H9 (cell line): ENCODE results near the gene MACIR. TPM values are rescaled to one million over a fixed set of nuclear protein-coding genes. Genes with fewer than 3 reads are reported as not detected.

ENCODE experiments used
- DNase-seq: peaks from one replicate; pipeline ENCODE4 v3.0.0-alpha.2; 2017
- H2AFZ ChIP-seq: one replicate; pipeline ENCODE4 v1.6.1; 2013; ENCODE audit warnings: mild to moderate bottlenecking, low read length, control low read depth, moderate library complexity
- H2AK5ac ChIP-seq: 2 replicates; pipeline ENCODE4 v1.6.1; 2013; ENCODE audit warnings: low read length, control low read depth, mixed read lengths; ENCODE audit not compliant: insufficient read length
- H2BK120ac ChIP-seq: one replicate; pipeline ENCODE4 v1.6.1; 2013; ENCODE audit warnings: low read depth, mild to moderate bottlenecking, low read length, control low read depth, inconsistent platforms; ENCODE audit not compliant: poor library complexity, severe bottlenecking
- H2BK12ac ChIP-seq: 2 replicates; pipeline ENCODE4 v1.6.1; 2013; ENCODE audit warnings: low read length, control low read depth, mixed read lengths, low read depth; ENCODE audit not compliant: insufficient read length
- H2BK15ac ChIP-seq: 2 replicates; pipeline ENCODE4 v1.6.1; 2013; ENCODE audit warnings: low read depth, low read length, control low read depth
- H2BK20ac ChIP-seq: one replicate; pipeline ENCODE4 v1.6.1; 2013; ENCODE audit warnings: low read depth, mild to moderate bottlenecking, low read length, control low read depth, inconsistent platforms; ENCODE audit not compliant: poor library complexity, severe bottlenecking
- H2BK5ac ChIP-seq: 2 replicates; pipeline ENCODE4 v1.6.1; 2013; ENCODE audit warnings: low read length, control low read depth, mixed read lengths; ENCODE audit not compliant: insufficient read length
- H3K14ac ChIP-seq: 2 replicates; pipeline ENCODE4 v1.6.1; 2013; ENCODE audit warnings: low read length, control low read depth; ENCODE audit not compliant: insufficient read depth
- H3K18ac ChIP-seq: 2 replicates; pipeline ENCODE4 v1.6.1; 2013; ENCODE audit warnings: low read depth, mild to moderate bottlenecking, mixed read lengths, low read length, control low read depth; ENCODE audit not compliant: insufficient read length
- H3K23ac ChIP-seq: 2 replicates; pipeline ENCODE4 v1.6.1; 2013; ENCODE audit warnings: low read length, control low read depth, mixed read lengths, low read depth; ENCODE audit not compliant: insufficient read length
- H3K23me2 ChIP-seq: 2 replicates; pipeline ENCODE4 v1.6.1; 2013; ENCODE audit warnings: low read depth, mild to moderate bottlenecking, mixed read lengths, low read length, control low read depth; ENCODE audit not compliant: insufficient read length, poor library complexity, severe bottlenecking
- H3K27ac ChIP-seq: 2 replicates; pipeline ENCODE4 v1.5.1; 2013; ENCODE audit warnings: low read length, control low read depth, mixed read lengths, low read depth; ENCODE audit not compliant: insufficient read length
- H3K27me3 ChIP-seq: 2 replicates; pipeline ENCODE4 v1.6.1; 2013; ENCODE audit warnings: low read length, control low read depth, inconsistent platforms; ENCODE audit not compliant: insufficient read depth
- H3K4ac ChIP-seq: 2 replicates; pipeline ENCODE4 v1.6.1; 2013; ENCODE audit warnings: low read depth, mild to moderate bottlenecking, control low read depth, inconsistent platforms, low read length, moderate library complexity
- H3K4me1 ChIP-seq: 2 replicates; pipeline ENCODE4 v1.6.1; 2013; ENCODE audit warnings: low read length, control low read depth, inconsistent platforms; ENCODE audit not compliant: insufficient read depth
- H3K4me2 ChIP-seq: 2 replicates; pipeline ENCODE4 v1.6.1; 2013; ENCODE audit warnings: low read length, control low read depth, mixed read lengths; ENCODE audit not compliant: insufficient read length, insufficient read depth
- H3K56ac ChIP-seq: 2 replicates; pipeline ENCODE4 v1.6.1; 2013; ENCODE audit warnings: low read depth, mild to moderate bottlenecking, mixed read lengths, low read length, control low read depth; ENCODE audit not compliant: insufficient read length
- H3K79me1 ChIP-seq: 2 replicates; pipeline ENCODE4 v1.6.1; 2013; ENCODE audit warnings: low read depth, mild to moderate bottlenecking, moderate library complexity, low read length, control low read depth, inconsistent platforms; ENCODE audit not compliant: insufficient read depth, poor library complexity, severe bottlenecking
- H3K79me2 ChIP-seq: 2 replicates; pipeline ENCODE4 v1.6.1; 2013; ENCODE audit warnings: low read length, control low read depth, inconsistent platforms; ENCODE audit not compliant: insufficient read depth
- H3K9ac ChIP-seq: 2 replicates; pipeline ENCODE4 v1.6.1; 2013; ENCODE audit warnings: low read length, control low read depth, mixed read lengths; ENCODE audit not compliant: insufficient read length; ENCODE audit errors: extremely low read depth
- H3K9me3 ChIP-seq: one replicate; pipeline ENCODE4 v1.6.1; 2013; ENCODE audit warnings: low read depth, low read length, inconsistent platforms; ENCODE audit not compliant: control insufficient read depth
- H3T11ph ChIP-seq: one replicate; pipeline ENCODE4 v1.6.1; 2013; ENCODE audit warnings: mild to moderate bottlenecking, low read length, control low read depth, inconsistent platforms
- H4K20me1 ChIP-seq: one replicate; pipeline ENCODE4 v1.6.1; 2013; ENCODE audit not compliant: control insufficient read depth, insufficient read length, insufficient read depth
- H4K5ac ChIP-seq: 2 replicates; pipeline ENCODE4 v1.6.1; 2013; ENCODE audit warnings: low read depth, mild to moderate bottlenecking, mixed read lengths, low read length, control low read depth; ENCODE audit not compliant: insufficient read length
- H4K8ac ChIP-seq: replicated peaks from 2 replicates; pipeline ENCODE4 v1.6.1; 2013; ENCODE audit warnings: low read length, control low read depth, mixed read lengths, low read depth; ENCODE audit not compliant: insufficient read length
- H4K91ac ChIP-seq: 2 replicates; pipeline ENCODE4 v1.6.1; 2013; ENCODE audit warnings: low read depth, mild to moderate bottlenecking, moderate library complexity, mixed read lengths, low read length, control low read depth; ENCODE audit not compliant: insufficient read length
- H3K27ac Mint-ChIP-seq, 3 experiments: 2 replicates in 2 of 3; 3 replicates in 1 of 3; pipeline ENCODE4 v1.8.0; 2020 to 2021; ENCODE audit warnings: mixed read lengths in 3 of 3, mild to moderate bottlenecking in 1 of 3, moderate library complexity in 1 of 3
- H3K27me3 Mint-ChIP-seq: 2 replicates; pipeline ENCODE4 v1.8.0; 2021; ENCODE audit warnings: low read depth, mild to moderate bottlenecking, moderate library complexity, mixed read lengths
- H3K36me3 Mint-ChIP-seq, 3 experiments: 2 replicates in 2 of 3; 3 replicates in 1 of 3; pipeline ENCODE4 v1.8.0; 2020 to 2021; ENCODE audit warnings: low read depth in 3 of 3, mixed read lengths in 3 of 3; ENCODE audit not compliant: insufficient read depth in 1 of 3
- H3K4me1 Mint-ChIP-seq, 2 experiments: 2 replicates each; pipeline ENCODE4 v1.8.0; 2020; ENCODE audit warnings: mixed read lengths in 2 of 2
- H3K4me3 Mint-ChIP-seq, 2 experiments: 2 replicates in 1 of 2; 3 replicates in 1 of 2; pipeline ENCODE4 v1.8.0; 2020 to 2021; ENCODE audit warnings: mild to moderate bottlenecking in 2 of 2, mixed read lengths in 2 of 2, moderate library complexity in 1 of 2
- H3K9me3 Mint-ChIP-seq, 2 experiments: 2 replicates in 1 of 2; 3 replicates in 1 of 2; pipeline ENCODE4 v1.8.0; 2020; ENCODE audit warnings: mild to moderate bottlenecking in 2 of 2, mixed read lengths in 2 of 2, moderate library complexity in 1 of 2
- CTCF ChIP-seq: fragments of 200-600 bp; sonication (generic); conservative IDR thresholded peaks from 3 replicates; pipeline ENCODE4 v1.8.0; 2021; ENCODE audit warnings: antibody characterized with exemption, mild to moderate bottlenecking
- total RNA-seq: library from RNA; stranded (reverse); gene quantifications from 2 replicates; pipeline ENCODE4 v1.2.1, GENCODE V29; 2021

Gene MACIR
- total RNA-seq, 1 experiment from 2014 or later: 11.7 TPM

GRCh38 chr5:103270581-103270980 lies 12.0 kb downstream of the MACIR start:
- peaks cover 3% of the 10 kb centered on the region for H3K79me1 ChIP-seq
- H4K91ac ChIP-seq: no peak overlapping the region
- H3K23me2 ChIP-seq: no peaks in the 10 kb centered on the region
- no peaks in the 10 kb centered on the region for H3K9me3 ChIP-seq
- H2AK5ac ChIP-seq: no peak overlapping the region
- no peak overlapping the region for H3T11ph ChIP-seq
- H4K5ac ChIP-seq: no peak overlapping the region
- H2BK12ac ChIP-seq: no peak overlapping the region
- H2BK120ac ChIP-seq: no peak overlapping the region
- H3K27ac ChIP-seq: no peak overlapping the region
- H4K8ac ChIP-seq: no peak overlapping the region
- H3K27me3 ChIP-seq: no peaks in the 10 kb centered on the region
- H2BK5ac ChIP-seq: no peak overlapping the region
- H3K56ac ChIP-seq: no peak overlapping the region
- no peak overlapping the region for H2BK20ac ChIP-seq
- no peaks in the 10 kb centered on the region for H3K9me3 Mint-ChIP-seq
- peaks cover 3 to 10% (median 8%) of the 10 kb centered on the region in 3 experiments; a peak in 6 of 7 replicates for H3K36me3 Mint-ChIP-seq
- no peak for DNase-seq
- no peak overlapping the region for H3K18ac ChIP-seq
- H3K27ac Mint-ChIP-seq: no peak overlapping the region
- H3K4me2 ChIP-seq: no peak overlapping the region
- no peak overlapping the region for H3K4me3 Mint-ChIP-seq
- H3K4me1 Mint-ChIP-seq: peaks cover 17 to 22% of the 10 kb centered on the region in 2 experiments
- no peaks in the 10 kb centered on the region for H3K27me3 Mint-ChIP-seq
- H2BK15ac ChIP-seq: no peak overlapping the region
- TF ChIP-seq CTCF: no peak
- H3K4me1 ChIP-seq: 0 out of 2 replicates have a peak, but pooled peaks cover 2% of the 10 kb centered on the region
- no peak overlapping the region for H3K14ac ChIP-seq
- no peak overlapping the region for H3K4ac ChIP-seq
- no peak overlapping the region for H2AFZ ChIP-seq
- H3K23ac ChIP-seq: no peak overlapping the region
- no peaks in the 10 kb centered on the region for H4K20me1 ChIP-seq
- H3K9ac ChIP-seq: no peak overlapping the region
- H3K79me2 ChIP-seq: peaks cover 2% of the 10 kb centered on the region; the same call in 1 of the 2 replicates
